Stimulated activated CD8-positive, alpha-beta memory T cell treated with anti-CD3 and anti-CD28 coated beads, Interleukin-4, amount 100 ng/mL, for 48 hours (primary cell): ENCODE data around the gene PLCB1.

Source experiments
- DNase-seq: peaks from one replicate; pipeline ENCODE4 v3.0.0-alpha.2; 2020

The PLCB1 gene

DNA sequence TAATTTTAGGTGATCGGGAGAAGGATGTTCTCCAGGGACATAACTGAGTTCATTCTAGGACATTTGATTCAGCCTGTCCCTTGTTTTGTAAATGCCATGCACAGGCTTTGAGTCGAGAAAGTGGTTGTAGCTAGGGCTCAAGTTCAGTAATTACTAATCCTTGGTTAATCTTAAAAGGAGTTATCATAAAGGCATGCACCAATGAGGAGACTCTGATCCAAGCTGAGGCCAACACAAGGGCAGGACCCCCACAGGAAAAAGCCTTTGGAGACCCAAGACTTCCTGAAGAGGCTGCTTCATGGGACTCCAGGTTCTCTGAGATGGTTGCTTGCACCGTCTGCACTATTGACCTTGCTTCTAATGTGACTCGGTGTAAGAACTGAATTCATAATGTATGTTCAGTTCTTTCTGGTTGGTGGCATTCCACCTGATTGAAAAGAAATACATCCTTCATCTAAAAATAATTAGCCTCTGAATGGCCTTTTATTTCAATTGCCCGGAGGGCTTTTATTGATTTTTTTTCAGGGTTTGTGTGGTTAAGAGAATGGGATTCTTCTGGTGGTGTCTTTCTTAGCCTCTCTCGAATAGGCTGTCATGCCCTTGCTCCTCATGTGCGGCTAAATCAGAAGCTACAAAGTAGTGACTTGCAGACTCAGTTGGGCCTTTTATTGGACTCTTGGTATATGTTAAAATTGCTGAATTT lies 735.1 kb downstream of the PLCB1 start:
- DNase-seq = no peak

DNA sequence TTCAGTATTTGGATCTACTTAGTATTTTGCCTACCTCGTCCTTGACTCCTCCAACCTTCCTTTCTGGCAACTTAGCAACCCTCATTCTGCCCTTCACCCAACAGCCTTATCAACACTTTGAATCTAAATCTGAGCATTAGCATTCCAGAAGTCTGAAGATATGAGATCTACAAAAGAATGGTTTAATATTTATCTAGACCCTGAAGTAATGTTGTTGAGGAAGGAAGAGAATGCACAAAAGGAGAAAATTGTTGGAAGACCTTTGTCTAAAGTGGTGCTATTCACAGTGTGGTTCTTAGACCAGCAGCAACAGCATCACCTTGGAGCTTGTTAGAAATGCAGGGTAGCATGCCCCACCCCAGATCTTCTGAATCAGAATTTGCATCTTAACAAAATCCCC lies 738.6 kb downstream of the PLCB1 start:
- DNase-seq = no peak

DNA sequence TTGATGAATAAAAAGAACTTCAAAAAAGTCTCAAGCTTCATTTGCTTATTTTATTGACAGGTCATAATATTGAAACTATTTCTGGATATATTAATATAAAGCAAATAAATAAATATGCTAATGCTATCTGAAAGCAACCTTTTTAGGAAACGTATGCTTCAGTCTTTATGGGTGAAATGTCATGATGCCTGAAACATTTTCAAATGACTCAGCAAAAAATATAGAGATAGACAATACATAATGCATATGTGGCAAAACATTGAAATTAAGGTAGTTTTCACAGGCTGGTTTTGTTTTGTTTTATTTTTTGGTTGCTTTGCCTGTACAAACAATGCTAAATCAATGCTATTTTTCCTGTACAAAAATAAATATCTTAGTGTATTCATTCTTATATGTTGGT lies 742.4 kb downstream of the PLCB1 start:
- DNase-seq = no peak

DNA sequence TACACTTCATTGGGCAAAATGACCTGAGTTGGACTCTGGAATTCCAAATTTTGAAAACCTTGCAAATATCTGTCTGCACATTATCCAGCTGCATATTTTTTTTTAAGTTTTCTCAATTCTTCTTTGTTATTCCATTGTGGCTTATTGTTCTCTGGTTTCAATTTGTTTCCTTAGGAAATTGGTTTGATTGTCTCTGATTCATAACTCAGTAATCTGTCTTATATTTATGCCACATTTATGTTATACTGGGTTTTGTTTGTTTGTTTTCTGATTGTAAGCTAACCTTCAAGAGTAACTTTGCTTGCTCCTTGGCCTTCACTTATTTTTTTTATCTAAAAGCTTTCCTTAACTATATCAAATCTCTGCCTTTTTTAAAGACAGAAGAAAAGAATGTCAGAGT lies 743.5 kb downstream of the PLCB1 start:
- no peak for DNase-seq

DNA sequence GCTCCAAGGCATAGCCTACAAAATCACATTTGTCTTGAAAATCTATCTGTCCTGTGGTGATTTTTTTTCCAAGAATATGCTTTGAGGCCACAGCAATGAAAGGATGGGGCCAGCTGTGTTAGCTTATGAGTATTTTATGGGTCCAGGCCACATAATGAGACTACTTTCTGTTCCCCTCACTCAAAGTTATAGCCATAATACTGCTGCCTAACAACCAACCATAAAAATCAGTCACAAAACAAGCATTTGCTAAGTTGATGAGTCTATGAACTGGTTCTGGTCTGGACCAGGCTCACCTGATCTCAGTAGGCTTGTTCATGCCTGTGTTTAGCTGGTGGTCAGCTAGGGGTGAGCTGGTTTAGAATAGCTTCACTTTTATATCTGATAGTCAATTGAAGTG lies 744.3 kb downstream of the PLCB1 start:
- no peak for DNase-seq

DNA sequence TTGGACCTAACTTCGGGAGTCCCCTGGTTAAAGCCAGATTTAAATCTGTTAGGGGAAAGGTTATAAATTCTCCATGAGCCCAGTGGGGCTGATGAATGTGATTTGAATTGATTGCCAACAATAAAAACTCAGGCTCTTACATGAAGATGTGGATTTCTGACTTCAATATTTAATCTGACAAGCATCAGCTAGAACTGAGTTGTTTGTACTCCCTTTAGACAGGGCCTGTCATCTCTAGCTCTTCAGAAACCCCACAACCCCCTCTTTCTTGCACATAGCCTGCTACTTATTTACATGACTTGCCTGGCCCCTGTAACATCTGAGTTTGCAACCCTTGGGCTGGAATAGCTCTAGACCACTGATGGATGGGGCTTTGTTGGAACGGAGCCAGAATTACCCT lies 745.2 kb downstream of the PLCB1 start:
- no peak for DNase-seq

DNA sequence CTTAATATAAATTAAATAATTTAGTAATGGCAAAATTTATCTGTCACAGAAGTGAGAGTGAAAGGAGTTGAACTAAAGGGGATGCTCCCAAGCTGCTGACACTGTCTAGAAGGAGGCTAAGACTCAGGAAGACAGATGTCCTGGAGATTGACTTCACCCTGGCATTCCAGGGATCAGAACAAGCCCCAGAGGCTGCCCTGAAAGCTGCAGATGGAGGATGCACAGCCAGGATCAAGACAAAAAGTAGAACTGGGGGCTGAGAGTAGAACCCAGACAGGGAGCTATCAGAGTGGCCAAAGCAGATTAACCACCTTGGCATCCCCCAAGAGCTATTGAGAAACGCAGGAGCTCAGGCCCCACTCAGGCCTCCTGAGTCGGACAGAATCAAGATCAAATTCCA lies 747.6 kb downstream of the PLCB1 start:
- no peak for DNase-seq

DNA sequence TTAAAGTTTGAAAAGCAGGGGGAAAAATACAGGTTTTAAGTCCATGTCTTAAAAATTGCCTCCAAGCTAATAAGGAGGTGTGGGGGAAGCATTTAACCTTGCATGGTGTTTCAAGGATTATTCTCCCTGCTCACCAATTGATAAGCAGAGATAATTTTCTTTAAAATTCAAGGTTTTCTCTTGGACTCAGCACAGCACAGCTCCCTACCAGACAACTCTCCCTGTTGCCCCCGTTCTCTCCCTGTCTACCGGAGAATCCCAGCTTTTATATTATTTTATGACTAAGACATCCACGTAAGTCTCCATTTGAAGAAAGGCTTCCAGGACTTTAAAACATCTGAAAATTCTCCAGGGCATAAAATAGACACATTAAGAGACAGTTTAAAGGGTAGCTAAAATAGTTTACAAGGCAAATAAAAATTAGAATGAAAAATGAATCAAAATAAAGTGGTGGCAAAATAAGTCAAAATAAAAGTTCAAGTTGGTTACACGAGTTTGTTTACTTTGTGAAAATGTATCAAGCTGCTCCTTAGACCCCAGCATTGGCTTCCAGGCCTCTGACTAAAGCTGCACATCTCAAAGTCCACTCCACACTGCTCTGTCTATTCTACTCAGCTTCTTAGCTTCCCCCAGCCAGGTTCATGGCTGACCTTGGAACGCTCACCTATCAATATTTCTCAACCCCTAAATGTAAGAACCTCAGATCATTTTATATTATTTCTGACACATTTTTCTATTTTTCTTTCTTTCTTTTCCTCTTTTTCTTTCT lies 748.2 kb downstream of the PLCB1 start:
- DNase-seq = no peak

DNA sequence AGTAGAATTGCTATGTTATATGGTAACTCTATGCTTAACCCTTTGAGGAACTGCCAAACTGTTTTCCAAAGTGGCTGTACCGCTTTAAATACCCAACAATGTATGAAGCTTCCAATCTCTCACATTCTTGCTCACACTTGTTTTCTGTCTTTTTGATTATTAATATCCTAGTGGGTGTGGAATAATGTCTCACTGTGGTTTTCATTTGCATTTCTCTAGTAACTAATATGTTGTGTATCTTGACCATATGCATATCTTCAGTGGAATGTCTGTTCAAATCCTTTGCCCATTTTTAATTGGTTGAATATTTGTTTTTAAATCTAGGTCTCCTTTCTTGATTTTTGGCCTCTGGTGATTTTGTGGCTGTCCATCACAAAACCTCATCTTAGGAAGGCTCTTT lies 759.0 kb downstream of the PLCB1 start:
- no peak for DNase-seq

DNA sequence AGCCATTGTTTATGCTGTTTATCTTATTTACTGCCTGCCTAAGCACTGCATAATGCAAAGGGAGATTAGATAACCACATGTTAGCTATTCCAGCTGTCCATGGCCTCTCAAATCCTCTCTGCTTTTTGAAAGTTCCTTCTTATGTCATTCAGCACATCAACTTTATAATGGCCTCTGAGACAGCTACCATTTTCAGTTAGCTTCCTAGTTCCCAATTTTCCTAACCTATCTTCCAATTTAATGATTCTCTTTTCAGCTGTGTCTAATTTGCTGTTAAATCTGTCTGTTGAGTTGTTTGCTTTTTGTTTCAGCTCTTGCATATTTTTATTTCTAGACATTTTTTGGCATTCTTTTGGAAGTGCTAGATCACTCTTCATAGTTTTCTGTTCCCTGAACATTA lies 763.4 kb downstream of the PLCB1 start:
- no peak for DNase-seq

DNA sequence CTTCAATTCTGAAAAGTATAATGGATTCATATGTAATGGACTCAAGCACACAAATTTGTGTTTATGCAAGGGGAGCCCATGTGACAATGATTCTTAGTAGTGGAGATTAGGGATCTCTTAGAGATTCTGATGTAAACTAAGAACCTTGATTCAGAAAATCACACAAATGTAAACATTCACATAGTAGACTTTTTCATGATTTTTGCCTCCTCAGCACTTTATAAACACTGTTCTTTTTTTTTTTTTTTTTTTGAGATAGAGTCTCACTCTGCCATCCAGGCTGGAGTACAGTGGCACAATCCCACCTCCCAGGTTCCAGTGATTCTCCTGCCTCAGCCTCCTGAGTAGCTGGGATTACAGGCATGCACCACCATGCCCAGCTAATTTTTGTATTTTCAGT lies 766.8 kb downstream of the PLCB1 start:
- no peak for DNase-seq

DNA sequence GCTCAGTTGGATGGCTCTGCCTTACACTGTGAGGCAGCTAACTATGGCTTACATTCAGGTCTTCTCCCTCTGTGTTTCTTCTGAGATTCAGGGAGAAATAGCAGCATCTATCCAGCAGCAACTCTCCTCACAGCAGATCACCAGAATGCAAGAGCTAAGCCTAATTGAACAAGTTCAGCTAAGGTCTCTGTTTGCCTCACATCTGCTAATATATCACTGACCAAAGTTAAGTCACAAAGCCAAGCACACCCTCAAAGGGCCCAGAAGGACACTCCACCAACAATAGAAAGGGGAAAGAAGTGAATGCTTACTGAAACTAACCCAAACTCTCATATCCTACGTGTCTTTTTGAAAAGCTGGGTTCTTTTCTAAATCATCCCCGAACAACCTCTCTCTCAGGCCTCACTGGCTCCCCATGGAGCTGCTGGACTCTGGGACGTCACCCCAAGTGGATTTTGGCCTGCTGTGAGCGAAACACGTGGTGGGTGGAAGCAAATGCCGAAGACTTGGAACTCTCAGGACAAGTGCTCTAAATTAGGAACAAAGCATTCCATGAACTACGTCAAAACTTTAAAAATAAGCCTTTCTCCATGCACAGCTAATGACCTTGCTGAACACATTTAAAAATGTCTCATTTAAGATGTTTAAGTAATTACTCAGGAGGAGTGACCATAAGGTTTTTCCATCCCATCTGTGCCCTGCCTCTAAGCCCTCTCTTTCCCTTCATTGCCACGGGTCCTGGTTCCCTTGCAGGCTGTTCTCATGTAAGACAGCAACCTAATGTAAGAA lies 769.4 kb downstream of the PLCB1 start:
- no peak for DNase-seq

DNA sequence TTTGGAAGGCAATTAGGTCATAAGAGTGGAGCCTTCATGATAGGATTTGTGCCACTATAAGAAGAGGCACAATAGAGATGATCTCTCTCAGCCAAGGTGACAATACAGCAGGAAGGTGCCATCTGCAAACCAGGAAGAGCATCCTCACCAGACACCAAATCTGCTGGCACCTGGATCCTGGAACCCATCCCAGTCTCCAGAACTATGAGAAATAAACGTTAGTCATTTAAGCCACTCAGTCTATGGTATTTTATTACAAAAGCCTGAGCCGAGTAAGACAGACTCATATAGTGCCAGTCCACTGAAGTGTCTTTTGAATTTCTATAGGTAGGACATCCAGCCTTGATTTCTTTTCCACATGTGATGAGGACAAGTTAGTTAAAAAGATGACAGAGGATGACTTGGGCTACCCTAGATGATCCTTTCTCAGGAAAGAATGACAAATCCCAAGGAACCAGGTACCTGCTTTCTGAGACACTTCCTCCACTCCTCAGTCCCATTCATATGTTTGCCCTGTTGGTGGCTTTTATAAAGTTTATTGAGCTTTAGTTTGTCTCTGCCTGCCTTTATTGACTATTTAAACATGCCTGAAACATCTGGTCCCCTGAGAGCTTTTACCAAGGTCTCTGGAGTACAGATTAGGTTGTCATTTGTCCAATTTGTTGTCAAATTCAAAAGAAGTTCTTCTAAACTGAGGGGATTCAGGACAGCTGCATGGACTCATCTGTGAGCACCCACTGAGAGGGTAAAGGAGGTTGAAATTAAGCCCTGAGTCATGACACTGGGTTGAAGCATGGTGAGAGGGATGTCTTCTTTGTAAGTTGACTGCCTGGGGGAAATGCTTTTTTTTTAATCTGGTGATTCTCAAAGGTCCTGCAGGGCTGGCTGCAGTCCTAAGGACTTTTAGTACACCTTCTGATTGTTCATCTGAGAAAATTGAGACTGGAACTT lies 771.9 kb downstream of the PLCB1 start:
- no peak for DNase-seq

DNA sequence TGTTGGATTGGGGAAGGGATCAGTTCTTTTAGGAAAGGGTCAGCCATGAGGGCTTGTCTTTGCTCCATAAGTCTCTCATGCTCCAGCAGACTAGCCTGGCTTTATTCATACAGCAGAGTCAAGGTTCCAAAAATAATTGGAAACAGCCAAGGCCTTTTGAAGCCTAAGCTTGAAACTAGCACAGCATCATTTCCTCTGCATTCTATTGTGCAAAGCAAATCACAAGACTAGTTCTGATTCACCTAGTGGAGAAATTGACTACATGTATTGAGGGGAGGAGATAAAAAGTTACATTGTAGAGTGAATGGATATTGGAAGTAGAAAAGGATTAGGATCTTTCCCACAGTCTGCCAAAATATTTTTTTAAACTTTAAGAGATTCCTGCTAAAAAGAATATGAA lies 777.5 kb downstream of the PLCB1 start:
- no peak for DNase-seq

DNA sequence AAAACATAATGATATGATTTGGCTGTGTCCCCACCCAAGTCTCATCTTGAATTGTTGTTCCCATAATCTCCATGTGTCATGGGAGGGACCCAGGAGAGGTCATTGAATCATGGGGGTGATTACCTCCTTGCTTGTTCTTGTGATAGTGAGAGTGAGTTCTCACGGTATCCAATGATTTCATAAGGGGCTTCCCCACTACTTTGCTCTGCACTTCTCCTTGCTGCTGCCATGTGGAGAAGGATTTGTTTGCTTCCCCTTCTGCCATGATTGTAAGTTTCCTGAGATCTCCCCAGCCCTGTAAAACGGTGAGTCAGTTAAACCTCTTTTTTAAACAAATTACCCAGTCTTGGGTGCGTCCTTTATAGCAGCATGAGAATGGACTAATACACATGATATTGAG lies 780.0 kb downstream of the PLCB1 start:
- DNase-seq = no peak

DNA sequence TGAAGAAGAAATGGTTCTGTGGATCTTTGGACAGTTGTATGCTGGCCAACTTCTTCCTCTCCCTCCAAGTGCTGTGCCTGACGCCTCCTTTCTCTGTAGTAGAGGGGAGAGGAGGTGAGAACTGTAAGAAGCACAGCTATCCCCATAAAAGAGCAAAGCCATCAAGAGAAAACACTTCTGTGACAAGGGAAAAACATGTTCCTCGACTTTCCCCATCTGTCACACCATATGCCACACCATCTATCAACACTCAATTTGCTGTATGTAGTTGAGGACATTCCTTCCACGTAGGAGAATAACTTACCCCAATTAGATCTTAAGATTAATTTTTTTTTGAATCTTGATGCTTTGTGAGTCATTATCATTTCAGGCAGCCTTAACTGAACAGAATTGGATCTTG lies 780.7 kb downstream of the PLCB1 start:
- DNase-seq = no peak

DNA sequence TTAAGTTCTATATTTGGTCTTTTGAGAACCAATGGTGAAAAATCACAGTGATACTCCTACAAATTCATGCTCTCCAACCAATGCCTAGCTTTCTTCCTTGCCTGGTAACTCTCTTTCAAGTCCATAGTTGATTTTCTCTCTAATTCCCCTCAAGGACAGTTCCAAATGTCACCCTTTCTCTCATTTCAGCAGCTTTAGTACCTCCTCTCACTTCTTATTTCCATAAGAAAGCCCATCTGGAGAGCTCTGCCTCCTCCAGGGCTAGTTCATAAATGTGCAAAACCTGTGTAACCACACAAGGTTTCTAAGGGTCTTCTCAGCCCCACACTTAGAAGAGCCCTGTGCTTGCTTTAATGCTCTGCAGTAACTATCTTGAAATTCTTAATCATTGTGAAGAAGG lies 781.4 kb downstream of the PLCB1 start:
- DNase-seq = no peak

DNA sequence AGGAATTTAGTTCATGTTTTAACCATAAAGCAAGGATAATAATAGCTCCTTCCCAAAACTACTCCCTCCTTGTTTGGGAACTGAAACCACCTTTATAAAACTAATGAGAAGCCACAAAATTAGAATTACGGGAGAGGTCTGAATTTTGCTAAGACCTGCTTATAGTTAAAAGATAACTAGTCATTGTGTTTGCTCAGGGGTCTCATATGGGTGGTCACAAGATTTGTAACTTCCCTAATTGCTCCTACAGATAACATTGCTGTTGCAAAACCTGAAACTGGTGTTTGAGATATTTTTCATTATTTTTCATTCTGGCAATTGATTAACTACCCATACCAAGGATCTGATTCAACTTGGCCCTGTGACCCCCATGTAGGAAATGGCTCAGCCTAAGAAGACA lies 782.4 kb downstream of the PLCB1 start:
- no peak for DNase-seq

DNA sequence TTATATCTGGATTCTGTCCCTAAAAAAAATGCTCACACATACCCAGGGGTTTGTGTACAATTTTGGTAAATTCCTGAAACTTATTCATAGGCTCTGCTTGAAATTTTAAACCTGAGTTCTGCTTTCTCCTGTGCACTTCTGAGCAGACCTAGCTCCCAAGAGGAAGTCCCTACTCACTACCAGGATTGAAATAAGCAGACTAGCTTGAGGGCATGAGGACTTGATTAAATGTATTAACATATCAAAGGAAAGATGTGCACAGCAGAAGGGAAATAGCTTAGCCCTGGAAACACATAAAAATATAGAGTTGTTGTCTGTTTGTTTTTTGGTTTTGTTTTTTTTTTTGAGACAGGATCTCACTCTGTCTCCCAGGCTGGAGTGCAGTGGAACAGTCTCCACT lies 785.0 kb downstream of the PLCB1 start:
- DNase-seq = no peak

DNA sequence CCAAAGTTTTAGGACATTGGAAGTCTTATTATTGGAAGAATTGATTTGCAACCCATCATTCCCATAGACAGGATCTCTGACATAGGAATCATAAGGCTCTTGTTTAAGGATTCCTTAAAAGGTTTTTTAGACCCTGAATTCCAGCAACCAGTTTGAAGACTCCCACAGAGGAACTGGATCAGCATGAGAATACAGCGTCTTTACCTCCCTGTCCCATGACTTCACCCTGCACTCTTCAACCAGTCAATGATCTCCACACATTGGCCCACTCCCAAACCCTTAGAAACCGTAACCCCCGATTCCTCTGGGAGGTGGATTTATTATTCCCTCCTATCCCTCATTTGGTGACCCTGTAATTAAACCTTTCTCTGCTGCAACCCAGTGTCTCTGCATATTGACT lies 786.1 kb downstream of the PLCB1 start:
- no peak for DNase-seq

DNA sequence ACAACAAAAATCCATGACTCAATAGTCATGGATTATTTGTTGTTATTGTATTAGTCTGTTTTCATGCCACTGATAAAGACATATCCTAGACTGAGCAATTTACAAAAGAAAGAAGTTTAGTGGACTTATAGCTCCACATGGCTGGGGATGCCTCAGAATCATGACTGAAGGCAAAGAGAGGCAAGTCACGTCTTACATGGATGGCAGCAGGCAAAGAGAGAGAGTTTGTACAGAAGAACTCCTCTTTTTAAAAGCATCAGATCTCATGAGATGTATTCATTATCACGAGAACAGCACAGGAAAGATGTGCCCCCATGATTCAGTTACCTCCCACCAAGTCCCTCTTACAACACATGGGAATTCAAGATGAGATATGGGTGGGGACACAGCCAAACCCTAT lies 792.5 kb downstream of the PLCB1 start:
- DNase-seq = no peak

DNA sequence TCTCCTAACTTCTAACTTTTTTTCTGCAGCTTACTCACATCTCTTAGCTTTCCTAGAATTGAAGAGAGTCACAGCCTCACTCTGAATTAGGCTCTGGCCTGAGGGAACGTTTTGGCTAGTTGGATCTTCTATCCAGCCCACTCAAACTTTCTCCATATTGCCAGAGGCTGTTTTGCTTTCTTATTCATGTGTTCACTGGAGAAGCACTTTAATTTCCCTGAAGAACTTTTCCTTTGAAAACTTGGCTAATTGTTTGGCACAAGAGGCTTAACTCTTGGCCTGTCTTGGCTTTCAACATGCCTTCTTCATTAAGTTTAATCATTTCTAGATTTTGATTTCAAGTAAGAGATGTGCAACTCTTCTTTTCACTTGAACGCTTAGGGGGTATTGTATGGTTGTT lies 798.7 kb downstream of the PLCB1 start:
- DNase-seq = no peak
